ENCODE measurements around the gene DNPEP.

- TF ChIP-seq CTCF (conservative IDR thresholded peaks at IDR 0.05; ENCODE audit: low read length) (no peak), EZH2phosphoT487 (IDR thresholded peaks at IDR 0.05; ENCODE audit: borderline replicate concordance, low read depth, low read length) (no peak)
Observed at GRCh38 chr2:219381448-219381847, 6.3 kb downstream of the DNPEP start.

Data from OCI-LY7 (cell line).